Skin of body (tissue), 1 donor: ENCODE measurements around the gene RFX1. TPM values are rescaled to one million over a fixed set of nuclear protein-coding genes. Genes with fewer than 3 reads are reported as not detected.

ENCODE experiments used
- total RNA-seq: library from RNA; depleted of rRNA; stranded (reverse); fragments of >200 nt; gene quantifications from one replicate; pipeline ENCODE4 v1.2.3, GENCODE V29; 2014

RFX1 gene
- total RNA-seq, 1 donor from 2014 or later: 3.9 TPM

Other genes starting within 250 kb of the RFX1 start
- 25.0 TPM for gene MRI1, start 241.8 kb downstream of the RFX1 start, total RNA-seq
- gene C19orf53, start 231.9 kb downstream of the RFX1 start, total RNA-seq: 40.6 TPM
- gene ZSWIM4, start 210.9 kb downstream of the RFX1 start, total RNA-seq: 4.4 TPM
- not detected for gene NANOS3, start 129.2 kb downstream of the RFX1 start, total RNA-seq
- gene BRME1, start 100.2 kb downstream of the RFX1 start, total RNA-seq: 2.6 TPM
- gene CC2D1A, start 100.1 kb downstream of the RFX1 start, total RNA-seq: 7.4 TPM
- 0.20 TPM for gene PODNL1, start 67.9 kb downstream of the RFX1 start, total RNA-seq
- 13.5 TPM for gene DCAF15, start 53.8 kb downstream of the RFX1 start, total RNA-seq
- not detected for gene RLN3, start 21.8 kb upstream of the RFX1 start, total RNA-seq
- gene IL27RA, start 25.4 kb upstream of the RFX1 start, total RNA-seq: 4.7 TPM
- gene PALM3, start 55.8 kb upstream of the RFX1 start, total RNA-seq: 0.10 TPM
- 0.89 TPM for gene MISP3, start 66.5 kb upstream of the RFX1 start, total RNA-seq
- gene C19orf67, start 79.5 kb upstream of the RFX1 start, total RNA-seq: not detected
- 18.1 TPM for gene SAMD1, start 84.4 kb upstream of the RFX1 start, total RNA-seq
- 35.0 TPM for gene PRKACA, start 111.4 kb upstream of the RFX1 start, total RNA-seq
- 3.6 TPM for gene ASF1B, start 130.3 kb upstream of the RFX1 start, total RNA-seq
- gene ADGRL1, start 199.8 kb upstream of the RFX1 start, total RNA-seq: 22.6 TPM